Activated CD8-positive, alpha-beta memory T cell treated with anti-CD3 and anti-CD28 coated beads for 1 hour (primary cell): ENCODE data around the gene DEFB127.
"Not testable (repeated sequence)": the region's sequence is repeated elsewhere in the genome, so short reads cannot be mapped to it uniquely, and the experiment has no call there.

Experiments
- DNase-seq, 2 donors: peaks; one replicate each; pipeline ENCODE4 v3.0.0-alpha.2; 2020; ENCODE audit warnings: low read depth in 1 of 2; ENCODE audit errors: extremely low read depth in 1 of 2

DEFB127 gene, protein sequence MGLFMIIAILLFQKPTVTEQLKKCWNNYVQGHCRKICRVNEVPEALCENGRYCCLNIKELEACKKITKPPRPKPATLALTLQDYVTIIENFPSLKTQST

DNA sequence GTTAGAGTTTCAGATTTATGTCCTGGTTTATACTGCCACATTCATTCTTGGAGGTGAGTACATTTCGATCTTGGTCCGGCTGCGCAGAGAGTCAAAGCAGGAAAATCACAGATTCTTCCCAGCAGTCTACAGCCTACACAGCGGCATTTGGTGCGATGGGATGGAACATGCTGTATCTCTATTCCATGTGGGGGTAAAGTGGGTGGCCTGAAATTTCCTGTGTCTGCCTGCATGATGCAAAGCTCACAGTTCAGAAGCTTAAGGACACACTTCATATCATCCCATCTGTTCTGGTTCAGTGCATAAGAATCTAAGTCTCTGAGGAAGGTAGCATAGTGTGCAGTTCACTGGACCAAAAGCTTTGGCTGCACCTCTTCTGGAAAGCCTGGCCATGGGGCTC lies at the start of gene DEFB127:
TSS of gene DEFB127 (plus strand) at position 301 of the 400 bp plus-strand sequence. CDS start at position 392, 91 bp downstream.
- DNase-seq: no peak

DNA sequence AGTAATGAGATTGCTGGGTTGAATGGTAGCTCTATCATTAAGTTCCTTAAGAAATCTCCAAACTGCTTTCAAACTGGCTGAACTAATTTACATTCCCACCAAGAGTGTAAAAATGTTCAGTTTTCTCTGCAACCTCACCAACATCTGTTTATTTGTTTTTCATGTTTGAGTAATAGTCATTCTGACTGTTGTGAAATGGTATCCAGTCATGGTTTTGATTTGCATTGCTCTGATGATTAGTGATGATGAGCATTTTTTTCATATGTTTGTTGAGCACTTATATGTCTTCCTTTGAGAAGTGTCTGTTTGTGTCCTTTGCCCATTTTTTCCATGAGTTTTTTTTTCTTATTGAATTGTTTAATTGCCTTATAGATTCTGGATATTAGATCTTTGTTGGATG lies 44.9 kb upstream of the DEFB127 start:
- DNase-seq: no peak

DNA sequence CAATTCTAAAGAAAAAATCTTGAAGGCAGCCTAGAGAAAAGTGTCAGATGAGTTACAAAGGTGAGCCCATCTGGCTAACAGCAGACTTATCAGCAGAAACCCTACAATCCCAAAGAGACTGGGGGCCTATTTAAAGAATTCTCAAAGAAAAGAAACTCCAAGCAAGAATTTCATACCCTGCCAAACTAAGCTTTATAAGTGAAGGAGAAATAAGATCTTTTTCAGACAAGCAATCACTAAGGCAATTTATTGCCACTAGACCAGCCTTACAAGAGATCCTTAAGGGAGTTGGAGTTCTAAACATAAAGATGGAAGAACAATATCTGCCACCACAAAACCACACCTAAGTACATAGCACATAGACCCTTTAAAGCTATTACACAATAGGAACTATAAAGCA lies 39.7 kb upstream of the DEFB127 start:
- DNase-seq: no peak

DNA sequence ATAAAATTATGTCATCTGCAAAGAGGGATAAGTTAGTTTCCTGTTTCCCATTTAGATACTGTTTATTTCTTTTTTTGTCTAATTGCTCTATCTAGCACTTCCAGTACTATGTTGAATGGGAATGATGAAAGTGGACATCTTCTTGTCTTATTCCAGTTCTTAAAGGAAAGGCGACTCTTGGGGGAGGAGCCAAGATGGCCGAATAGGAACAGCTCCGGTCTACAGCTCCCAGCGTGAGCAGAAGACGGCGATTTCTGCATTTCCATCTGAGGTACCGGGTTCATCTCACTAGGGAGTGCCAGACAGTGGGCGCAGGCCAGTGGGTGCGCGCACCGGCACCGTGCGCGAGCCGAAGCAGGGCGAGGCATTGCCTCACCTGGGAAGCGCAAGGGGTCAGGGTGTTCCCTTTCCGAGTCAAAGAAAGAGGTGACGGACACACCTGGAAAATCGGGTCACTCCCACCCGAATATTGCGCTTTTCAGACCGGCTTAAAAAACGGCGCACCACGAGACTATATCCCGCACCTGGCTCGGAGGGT lies 27.4 kb upstream of the DEFB127 start:
- not testable (repeated sequence) for DNase-seq

DNA sequence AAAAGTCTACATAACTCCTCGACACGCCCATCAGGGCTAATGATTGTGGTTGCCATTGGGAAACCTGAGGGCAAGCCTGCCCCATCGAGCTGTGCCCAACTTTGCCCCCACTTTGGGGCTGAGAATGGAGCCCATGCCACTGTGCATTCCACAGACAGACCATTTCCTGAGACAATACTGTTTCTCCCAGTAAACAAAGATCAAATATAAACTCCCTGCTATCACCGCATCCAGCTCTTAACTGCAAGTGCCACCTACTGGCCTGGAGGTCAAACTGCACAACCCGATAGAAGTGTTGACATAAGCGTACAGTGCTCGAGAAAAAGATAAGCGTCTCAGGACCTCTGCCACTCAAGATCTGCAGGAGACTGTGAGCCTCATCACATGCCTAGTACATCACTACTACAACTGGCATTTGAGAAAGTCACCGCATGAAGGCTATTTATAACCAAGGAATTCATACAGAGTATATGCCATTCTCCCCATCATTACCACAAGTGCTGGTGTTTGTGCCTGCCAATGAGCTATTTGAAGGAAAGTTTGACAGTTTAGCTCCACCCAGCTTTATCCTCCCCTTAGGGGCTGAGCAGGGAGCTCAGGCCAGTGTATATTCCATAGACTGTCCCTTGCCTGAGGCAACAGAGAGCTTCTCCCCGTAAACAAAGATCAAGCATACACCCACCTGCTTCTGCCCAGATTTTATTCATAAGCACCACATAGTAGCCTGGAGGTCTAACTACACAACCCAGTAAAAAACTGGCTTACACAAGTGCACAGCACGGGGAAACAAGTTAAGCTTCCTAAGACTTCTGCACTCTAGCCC lies 19.4 kb upstream of the DEFB127 start:
- DNase-seq: no peak

DNA sequence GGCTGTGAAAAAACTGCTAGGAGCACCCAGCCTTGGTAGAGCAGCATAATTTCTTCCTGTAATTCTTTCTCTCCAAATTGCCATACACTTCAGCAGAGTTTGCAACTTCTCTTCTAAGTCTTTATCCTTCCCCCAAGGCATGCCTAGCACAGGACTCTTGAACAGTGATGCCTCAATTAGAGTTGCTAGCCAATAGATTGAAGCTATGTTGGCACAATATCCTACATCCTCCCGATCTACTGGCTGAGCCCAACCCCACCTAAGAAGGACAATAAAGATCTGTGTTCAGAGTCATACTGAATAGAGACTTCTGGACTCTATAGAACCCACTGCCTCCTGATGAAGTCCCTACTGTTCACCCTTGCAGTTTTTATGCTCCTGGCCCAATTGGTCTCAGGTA lies 15.0 kb upstream of the DEFB127 start, which contains the start of gene DEFB126:
TSS of gene DEFB126 (plus strand) at position 301 of the 400 bp plus-strand sequence. CDS start at position 340, 39 bp downstream.
- no peak for DNase-seq

DNA sequence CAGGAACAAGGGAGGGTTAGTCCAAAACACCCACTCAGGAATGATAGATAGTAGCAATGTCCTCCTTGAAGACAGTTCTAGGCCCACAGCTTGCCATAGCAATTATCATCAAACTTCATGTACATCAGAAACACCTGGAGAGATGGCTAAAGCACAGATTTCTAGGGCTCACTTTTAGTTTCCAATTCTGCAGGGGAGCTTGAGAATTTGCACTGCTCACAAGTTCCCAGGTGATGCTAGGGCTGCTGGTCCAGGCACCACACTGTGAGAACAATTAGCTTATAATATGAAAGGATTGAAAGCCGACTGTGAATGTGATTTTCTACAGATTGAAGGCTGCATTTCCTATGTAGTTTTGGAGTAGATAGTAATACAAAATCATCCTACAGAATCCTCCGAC lies 11.4 kb upstream of the DEFB127 start:
- no peak for DNase-seq

DNA sequence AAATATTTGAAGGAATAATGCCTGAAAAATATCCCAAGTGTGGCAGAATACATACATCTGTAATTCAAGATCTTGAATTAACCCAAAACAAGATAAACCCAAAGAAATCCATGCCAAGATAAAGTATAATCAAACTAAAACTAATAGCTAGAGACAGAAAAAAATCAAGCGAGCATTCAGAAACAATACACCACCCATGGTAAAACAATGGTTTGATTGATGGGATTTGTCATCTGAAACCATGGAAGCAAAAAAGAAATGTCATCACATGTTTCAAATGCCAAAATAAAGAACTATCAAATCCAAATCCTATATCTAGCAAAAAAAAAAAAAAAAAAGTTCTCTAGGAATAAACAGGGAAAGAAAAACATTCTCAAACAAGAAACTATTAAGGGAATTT lies 5.1 kb upstream of the DEFB127 start:
- no peak for DNase-seq

DNA sequence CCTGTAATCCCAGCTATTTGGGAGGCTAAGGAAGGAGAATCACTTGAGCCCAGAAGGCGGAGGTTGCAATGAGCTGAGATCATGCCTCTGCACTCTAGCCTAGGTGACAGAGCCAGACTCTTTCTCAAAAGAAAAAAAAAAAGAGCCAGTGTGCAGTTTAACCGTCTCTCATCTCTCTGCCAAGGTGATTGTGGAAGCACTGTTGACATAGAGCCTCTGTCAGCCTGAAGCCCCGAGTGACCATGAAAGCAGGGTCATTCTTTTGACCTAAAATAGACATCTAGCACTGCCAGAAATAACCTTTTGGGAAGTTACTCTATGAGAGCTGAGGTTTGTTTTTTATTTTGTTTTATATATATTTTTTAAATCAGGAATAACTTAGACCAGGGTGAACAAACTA lies 7.4 kb downstream of the DEFB127 start:
- DNase-seq: no peak

DNA sequence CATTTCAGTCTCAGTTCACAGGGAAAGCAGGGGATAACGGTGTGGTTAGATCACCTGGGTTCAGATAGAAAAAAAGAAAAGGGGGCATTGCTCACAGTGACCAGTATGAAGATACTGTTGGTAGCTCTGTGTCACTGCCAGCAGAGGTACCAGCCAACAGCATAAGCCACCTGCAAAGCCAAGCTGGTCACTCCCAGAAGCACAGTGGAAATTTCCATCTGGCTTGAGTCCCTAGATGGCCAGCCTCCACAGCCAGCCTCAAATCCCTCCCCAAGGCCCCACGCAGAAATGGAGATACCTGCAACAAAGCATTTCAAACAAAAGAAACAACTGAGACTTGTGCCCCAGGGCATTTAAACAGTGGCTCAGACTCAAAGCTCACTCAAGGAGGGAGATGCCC lies 11.6 kb downstream of the DEFB127 start:
- no peak for DNase-seq

DNA sequence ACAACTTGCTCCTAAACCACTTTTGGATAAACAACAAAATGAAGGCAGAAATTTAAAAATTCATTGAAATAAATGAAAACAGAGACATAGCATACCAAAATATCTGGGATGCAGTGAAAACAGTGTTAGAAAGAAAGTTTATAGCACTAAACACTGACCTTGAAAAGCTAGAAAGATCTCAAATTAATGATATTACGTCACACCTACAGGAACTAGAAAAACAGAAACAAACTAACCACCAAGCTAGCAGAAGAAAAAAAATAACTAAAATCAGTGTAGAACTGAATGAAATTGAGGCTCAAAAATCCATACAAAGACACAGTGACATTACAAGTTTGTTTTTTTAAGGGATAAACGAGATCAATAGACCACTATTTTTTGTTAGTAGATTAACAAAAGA lies 27.0 kb downstream of the DEFB127 start:
- DNase-seq: no peak

DNA sequence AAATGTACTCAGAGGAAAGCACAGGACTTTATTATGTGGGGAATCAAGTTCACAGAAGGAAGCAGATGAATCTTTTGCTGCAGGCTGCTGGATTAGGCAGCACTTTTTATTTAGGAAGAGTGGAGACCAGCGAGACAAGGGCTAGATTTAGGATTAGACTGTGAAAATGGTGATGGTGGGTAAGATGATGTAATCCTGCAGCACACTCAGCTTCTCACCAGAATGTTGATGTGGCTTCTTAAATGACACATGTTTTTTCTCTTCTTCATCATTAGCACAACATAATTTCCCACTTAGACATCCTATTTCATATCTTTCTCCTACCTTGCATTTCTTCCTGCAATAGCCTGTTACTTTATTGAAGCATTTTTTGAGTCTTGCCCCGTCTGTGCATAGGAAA lies 30.5 kb downstream of the DEFB127 start:
- no peak for DNase-seq

DNA sequence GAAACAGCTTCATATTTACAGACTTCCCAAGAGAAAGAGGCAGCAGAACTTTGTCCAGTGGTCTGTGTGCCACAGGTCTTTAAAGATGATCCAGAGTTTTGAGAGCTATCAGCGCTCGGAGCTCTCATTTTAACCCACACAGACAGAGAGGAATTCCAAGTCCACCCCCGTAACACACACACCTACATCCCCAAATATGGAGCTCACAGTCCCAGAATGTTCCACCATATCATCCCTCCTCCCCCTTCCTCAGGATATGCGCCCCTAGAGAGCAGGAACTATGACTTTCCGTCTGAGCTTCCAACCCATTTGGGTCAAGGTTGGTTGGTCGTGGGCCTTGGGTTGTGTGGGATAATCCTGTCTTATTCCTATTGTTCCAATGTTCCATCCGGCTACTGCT lies 32.4 kb downstream of the DEFB127 start, which contains the start of gene DEFB128:
TSS of gene DEFB128 (minus strand) at position 101 of the 400 bp plus-strand sequence. CDS start at position 13, 88 bp downstream.
- no peak for DNase-seq

DNA sequence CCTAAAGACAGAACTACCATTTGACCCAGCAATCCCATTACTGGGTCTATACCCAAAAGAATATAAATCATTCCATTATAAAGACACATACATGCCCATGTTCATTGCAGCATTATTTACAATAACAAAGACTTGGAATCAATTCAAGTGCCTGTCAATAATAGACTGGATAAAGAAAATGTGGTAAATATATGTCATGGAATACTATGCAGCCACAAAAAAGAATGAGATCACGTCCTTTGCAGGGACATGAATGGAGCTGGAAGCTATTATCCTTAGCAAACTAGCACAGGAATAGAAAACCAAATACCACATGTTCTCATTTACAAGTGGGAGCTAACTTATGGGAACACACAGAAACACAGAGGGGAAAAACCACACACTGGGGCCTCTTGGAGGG lies 41.0 kb downstream of the DEFB127 start:
- no peak for DNase-seq

DNA sequence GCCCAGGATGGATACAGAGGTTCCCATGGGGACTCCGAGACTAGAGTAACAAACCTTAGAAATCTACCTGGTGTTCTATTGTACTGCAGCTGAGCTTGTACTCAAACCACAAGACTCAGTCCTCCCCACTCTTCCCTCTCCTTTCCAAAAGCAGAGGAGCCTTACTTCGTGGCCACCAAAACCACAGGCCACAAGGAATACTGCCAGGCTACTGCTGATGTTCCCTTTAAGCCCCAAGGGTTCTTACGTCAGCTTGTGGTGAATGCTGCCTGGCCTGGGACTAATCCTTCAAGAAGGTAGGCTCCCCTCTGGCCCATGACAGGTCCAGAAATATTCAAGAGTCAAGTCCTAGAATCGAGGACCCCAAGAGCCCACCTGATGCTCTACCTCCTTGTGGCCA lies 42.7 kb downstream of the DEFB127 start:
- DNase-seq: no peak

DNA sequence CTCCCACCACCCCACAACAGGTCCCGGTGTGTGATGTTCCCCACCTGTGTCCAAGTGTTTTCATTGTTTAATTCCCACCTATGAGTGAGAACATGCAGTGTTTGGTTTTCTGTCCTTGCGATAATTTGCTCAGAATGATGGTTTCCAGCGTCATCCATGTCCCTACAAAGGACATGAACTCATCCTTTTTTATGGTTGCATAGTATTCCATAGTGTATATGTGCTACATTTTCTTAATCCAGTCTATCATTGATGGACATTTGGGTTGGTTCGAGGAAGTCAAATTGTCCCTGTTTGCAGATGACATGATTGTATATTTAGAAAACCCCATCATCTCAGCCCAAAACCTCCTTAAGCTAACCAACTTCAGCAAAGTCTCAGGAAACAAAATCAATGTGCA lies 46.4 kb downstream of the DEFB127 start:
- DNase-seq: not testable (repeated sequence)
